HG02973 (cell line): ENCODE results near the gene VAV3.

ENCODE experiments used
- ATAC-seq: cut with Tn5 transposase; IDR thresholded peaks from one replicate; pipeline ENCODE4 v1.9.1; 2021; ENCODE audit warnings: moderate library complexity; ENCODE audit not compliant: unreplicated experiment

The VAV3 gene

DNA sequence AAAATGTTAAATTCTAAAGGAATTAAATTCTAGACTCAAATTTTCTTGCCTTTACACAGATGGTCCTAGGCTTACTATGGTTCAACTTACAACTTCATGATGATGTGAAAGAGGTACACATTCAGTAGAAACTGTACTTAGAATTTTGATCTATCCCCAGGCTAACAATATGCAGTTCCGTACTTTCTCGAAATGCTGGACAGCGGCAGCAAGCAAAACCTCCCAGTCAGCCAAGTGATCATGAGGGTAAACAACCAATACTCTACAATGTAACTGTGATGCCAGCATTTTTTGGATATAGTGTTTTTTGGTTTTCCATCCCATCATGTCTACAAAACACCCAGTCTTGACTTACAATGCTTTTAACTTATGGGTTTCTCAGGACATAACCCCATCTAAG lies 25.7 kb downstream of the VAV3 start:
- no peak for ATAC-seq

DNA sequence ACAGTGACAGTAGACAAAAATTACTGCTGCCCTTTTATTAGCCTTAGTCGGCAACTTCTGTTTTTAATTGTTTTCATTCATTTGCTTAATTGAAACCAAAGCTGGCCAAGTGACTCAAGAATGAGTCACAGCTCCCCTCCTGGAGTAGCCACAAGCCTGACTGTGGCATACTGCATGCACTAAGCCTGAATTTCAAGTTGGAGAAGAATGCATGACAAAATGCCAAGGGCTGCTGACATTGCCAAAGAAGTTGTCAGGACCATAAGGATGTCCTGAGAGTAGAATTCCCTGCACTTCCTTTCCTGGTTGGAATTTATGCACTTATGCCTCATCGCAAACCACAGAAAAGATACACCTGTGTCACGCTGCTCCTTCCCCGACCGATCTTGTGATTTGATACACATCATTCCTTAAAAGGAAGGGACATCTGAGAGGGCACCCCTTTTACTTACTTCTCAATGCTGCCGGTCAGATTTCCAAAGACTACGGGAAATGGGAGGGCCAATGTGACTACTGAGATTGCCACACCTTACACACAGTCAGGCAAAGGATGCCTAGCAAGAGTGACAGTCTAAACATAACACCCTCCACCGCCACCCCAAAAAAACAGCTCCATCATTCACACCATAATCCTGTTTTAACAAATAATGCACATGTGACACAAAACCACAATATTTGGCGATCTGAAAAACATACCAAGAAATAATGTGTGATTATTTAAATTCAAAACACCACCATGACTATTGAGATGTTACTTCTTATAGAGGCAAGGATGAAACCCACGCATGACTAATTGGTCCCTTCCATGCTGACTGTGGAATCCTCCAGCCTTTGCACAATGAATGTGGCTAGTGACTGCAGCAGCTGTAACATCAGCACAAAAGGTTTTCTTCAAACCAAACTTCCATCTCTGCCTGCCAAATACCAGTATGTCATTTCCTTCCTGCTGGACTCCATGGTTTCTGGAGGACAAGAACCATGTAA lies 28.2 kb downstream of the VAV3 start:
- peak; percentile 35 for ATAC-seq

DNA sequence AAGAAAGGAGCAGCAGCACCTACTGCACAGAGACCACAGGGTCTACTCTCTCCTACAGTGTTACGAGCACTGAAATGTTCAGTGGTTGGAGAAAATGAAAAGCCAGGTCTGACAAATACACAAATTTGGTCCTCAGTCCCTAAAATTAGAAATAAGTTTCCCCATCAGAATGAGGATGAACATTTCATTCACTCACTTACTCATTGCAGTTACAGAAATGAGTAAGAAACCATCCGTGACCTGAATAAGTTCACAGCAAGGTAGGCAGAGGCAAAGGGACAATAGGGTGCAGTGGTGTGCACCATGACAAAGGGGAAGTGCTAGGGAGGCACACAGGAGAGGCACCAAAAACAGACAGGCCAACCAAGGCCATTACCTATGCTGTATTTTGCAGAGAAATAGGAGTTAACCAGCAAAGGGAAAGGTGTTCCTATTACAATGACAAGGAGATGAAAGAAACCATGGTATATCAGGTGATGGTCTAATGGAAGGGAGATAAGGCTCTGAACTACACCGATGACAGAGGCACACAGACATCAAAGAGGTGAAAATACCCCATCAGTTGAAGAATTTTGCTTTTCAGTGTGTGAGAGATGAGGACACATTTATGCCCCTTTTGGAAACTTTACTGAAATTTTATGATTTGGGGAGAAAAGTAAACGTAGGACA lies 29.4 kb downstream of the VAV3 start:
- peak; percentile 91 for ATAC-seq

DNA sequence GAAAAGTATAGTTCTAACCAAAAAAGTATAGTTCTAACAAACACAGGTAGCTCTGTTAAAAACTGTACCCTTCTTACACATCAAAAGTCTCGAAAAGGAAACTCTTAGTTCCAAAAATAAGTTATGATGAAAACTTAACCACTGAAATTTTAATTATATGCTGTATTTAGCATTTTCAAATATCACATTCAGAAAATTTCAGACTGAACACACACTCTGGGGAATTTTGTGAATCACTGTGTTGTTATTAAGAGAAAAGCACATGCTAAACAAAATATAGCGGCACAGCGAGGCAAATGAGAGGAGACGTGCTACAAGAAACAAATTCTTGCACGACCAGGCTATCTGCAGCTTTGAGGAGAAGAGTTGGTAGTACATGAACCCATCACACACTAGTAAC lies 30.4 kb downstream of the VAV3 start:
- no peak for ATAC-seq

DNA sequence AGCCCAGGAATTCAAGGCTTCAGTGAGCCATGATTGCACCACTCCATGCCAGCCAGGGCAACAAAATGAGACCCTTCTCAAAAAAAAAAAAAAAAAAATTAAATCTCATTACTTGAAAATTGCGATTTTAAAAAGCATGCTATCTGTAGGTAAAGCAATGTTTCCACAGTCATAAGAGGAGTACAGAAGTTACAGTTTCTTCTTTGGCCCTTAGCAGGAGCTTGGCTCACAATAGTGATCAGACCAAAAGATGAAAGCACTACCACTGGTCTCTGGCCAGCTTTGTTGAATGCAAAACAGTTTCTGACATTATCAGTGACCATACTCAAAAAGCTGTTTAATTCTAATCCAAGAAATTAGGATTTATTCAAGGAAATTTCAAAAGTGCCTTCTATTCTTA lies 31.2 kb downstream of the VAV3 start:
- ATAC-seq: no peak

DNA sequence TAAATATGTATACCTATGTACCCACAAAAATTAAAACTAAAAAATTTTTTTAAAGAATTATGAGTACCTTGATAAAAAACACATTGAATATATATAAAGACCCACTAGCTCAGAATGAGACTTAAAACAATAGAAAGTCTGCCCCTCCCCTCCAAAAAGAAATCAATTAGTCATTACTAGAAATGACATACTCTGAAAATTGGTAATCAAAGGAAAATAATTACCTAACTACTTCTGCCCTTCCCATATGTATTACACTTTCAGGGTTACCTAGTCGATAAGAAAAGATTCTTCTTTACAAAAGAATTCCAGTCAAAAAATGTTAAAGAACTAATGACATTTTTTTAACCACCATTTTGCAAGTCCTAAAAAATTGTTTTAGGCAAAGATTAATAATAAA lies 34.7 kb downstream of the VAV3 start:
- ATAC-seq: no peak

DNA sequence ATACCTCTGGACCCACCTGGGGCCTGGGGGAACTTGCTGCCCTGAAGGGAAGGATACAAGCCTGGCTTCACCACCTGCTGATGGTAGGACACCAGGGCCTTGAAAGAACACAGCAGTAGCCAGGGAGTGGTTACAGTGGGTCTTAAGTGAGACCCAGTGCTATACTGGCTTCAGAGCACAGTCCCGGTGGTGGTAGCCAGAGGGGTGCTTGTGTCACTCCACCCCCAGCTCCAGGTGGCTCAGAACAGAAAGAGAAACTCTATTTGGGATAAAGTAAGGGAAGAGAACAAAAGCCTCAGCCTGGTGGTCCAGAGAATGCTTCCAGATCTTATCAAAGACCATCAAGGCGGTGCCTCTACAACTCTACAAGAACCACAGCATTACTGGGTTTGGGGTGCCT lies 37.2 kb downstream of the VAV3 start:
- no peak for ATAC-seq

DNA sequence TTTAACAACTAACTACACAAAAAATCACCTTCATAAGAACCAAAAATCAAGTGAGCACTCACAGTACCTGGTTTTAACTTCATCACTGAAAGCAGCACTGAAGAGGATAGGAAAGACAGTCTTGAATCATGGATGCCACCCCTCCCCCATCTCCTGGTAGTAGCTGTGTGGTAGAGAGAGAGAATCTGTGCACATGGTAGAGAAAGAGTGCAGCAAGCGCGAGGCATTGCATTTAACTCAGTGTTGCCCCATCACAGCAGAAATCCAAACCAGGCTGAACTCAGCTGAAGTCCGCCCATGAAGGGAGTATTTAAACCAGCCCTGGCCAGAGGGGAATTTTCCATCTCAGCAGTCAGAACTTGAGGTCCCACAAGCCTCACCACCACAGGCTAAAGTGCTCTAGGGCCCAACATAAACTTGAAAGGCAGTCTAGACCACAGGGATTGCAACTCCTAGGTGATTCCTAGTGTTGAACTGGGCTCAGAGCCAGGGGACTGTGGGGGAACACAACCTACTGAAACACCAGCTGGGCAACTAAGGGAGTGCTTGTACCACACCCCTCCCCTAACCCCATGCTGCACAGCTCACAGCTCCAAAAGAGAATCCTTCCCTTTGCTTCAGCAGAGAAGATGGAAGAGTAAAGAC lies 38.4 kb downstream of the VAV3 start:
- ATAC-seq: no peak

DNA sequence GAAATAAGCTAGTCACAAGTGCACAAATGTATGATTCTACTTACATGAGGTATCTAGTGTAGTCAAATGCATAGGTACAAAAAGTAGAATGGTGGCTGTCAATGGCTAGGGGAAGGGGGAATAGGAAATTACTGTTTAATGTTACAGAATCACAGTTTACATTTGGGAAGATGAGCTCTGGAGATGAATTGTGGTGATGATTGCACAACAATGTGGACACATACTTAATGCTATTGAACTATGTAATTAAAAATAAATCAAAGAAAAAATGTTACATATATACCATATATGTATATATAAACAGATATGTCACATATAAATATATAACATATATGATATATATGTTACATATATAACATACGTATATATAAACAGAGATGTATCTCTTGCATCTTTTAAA lies 39.4 kb downstream of the VAV3 start:
- ATAC-seq: no peak

DNA sequence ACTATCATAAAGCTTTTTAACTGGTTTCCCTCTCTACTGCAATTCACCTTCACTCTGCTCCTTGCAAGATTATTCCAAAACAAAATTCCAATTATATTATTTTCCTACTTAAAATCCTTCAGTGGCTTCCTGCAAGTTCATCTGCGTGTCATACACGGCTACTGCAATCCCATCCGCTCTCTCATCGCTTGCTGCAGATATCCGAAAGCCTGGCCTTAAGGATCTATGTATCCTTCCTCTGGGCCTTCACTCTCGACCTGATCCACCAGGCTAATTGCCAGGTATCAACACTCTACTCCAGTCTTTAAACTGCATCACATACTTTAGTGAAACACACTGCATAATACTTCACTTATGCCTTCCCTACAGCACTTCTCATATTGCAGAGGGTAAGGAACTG lies 44.0 kb downstream of the VAV3 start:
- no peak for ATAC-seq

DNA sequence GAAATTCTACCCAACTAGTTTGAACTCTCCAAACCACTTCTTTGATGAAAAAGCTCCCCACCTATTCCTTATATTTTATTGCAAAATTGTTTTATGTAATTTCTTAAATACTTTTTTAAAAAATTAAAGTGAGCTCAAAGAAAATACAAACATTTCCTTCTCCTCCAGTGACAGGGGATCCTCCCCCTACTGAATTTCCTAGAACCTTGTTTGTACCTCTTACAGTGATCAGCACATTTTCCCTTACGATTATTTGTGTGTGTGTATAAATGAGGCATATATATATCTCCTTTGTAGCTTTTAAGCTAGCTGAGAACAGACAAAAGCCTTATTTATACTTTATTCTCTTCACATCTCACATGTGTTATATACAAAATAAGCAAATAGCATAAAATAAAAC lies 44.4 kb downstream of the VAV3 start:
- no peak for ATAC-seq

DNA sequence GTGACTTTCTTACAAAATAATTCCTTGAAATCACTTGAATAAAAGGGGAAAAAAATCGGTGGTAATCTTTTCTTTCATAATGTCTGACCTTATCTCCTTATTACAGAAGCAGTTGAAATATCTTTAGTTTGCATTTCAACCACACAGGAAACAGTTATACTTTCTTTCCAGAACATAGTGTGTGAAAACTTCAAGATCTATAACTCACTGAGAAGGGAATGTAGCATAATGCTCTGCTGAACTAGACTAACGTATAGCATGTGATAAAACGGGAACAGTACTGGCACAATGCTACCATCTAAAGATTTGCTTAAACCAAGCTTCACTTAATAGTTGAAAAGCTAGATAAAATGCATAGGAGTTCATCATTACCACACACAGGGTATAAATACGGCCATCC lies 45.0 kb downstream of the VAV3 start:
- no peak for ATAC-seq

DNA sequence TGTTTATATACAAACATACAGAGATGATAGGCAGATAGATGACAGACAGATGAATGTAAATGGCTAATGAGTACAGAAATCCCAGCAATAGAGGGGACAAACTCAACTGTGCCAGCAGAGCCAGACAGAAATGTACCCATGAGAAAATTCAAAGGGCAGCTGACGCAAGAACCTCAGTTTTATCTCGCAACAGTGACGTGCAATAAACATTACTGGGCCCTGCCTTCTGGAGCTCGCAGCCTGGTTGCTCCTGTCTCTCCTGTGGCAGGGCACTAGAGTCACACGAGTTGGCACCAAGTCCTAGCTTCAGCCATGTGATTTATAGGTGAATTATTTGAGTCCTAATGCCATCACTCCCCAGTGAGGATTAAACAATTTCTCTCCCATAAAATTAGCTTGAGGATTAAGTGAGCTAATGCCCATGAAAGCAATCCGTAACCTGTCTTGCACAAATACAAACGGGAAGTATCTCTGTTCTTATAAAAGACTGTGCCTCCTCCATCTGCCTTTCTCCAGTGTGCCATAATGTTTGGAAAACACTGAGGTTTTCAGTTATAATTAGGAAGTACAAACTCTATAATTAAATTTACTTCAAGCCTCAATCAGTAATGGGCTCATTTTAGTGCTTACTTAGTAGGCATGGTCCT lies 50.7 kb downstream of the VAV3 start:
- no peak for ATAC-seq

DNA sequence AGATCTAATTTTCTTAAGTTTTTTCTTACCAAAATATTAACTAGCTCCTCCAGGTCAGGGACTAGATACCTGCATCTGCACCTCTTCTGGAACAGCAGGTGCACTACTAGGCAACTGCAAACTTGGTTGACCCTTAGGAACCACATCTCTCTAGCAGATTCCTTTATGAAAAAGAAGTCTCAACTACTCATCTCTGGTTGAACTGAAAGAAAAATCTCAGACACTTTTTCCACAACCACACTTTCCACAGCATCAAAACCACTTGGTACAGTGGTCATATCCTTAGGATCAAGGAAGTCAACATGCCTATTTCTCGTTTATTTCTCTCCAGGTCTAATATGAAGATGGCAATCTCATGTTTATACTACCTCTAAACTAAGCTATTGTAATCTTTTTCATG lies 52.3 kb downstream of the VAV3 start:
- ATAC-seq: no peak

DNA sequence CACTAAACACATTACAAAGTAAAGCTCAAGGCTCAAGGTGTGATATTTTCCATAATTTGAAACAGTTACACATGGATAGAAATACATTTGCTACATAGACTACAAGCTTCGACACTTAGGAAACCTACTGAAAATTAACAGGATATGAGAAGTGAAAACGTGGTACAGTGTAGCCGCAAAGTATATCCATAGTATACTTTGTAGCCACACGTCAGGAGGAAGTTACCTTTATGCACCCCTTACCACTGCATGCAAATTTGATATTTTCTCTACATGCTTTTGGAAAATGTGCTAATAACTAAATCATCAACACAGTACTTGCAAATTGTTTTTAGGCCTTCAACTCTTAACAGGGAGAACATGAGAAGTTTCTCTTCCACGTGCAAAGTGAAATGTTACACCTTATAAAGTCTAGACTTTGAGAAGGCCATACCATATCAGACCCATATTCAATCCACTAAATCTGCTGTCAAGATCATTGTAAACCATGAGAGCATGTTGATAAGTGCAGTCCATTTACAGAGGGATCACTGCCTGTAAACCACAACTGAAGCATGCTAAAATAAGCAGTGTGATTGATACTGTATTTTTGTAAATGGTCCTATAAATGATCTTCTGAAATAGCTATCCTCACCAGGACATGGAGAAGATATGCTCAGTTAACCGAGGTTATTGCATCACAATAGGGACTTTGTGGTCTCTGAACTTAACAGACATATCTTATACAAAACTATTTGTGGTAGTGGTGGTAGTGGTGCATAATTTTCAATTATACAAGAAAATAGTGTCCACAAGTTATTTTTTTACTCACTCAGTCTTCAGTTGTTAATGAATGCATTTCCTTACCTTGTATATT lies 64.7 kb downstream of the VAV3 start:
- ATAC-seq: no peak

DNA sequence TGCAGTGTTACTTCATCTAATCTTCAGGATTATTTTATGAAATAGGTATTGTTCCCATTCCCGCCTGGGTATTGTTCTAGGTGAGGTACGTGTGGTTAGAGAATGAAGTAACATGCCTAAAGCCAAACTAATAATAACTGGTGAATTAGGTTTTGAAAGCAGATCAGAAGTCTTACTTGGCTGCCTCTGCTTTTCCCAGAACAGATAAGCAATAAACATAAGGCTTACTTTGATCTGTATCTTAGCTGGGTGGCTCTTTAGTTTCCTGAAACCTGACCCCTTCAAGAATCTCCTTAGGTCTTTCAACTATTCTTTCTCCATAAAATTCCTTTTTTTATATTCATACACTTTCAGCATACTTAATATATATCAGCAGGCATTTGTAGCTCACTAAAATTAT lies 65.3 kb downstream of the VAV3 start:
- ATAC-seq: no peak

DNA sequence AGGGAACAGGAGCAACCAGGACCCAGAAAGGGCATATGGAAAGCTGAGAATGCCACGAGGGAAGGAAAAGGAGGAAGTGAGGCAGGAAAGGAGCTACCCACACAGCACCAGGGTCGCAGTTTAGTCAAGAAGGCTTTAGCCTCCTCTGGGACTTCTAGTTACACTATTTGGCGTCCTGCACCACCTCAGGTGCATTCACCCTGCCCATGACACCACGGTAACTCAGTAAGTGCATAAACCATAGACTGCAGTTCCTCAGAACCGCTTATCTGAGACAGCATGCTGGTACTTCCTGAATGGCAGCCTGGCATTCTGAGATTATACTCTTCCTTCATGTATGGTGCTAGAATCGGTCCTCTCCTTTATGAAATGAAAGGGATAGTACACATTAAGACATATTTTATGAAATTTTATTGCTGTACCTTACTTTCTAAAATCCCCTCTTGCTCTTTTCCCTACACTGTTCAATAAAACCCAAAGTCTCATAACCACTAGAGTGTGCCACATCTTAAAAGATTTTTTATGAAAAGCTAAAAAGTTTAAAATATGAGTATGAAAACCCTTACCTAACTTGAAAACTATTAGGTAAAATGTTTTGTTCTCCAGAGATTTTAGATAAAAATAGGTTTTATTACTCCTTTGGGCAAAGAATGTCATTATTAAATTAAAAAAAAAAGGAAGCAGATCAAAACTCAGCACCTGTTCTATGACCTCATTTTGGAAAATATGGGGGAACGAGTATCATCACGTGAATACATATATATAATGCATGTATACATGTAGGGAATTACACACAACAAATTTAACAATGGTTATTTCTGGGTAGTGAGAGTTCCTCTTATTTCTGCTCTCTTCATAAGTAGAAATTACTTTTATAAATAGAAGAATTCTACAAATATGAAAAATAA lies 67.3 kb downstream of the VAV3 start:
- ATAC-seq: no peak

DNA sequence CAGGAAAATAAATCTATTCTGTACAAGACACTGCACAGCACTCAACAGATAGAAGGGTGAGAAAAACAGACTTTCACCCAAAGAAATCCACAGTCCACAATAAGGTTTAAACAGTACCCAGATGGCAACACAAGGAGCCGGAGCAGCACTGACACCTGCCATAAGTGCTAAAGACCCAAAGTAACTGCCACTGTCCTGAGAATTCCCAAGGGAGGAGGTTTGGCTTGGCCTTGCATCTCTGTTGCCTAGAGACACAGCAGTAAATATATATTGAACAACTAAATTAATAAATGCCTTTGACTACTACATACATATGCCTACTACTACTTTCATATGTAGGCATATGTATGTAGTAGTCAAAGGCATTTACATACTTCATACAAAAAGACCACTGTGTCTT lies 68.0 kb downstream of the VAV3 start:
- no peak for ATAC-seq

DNA sequence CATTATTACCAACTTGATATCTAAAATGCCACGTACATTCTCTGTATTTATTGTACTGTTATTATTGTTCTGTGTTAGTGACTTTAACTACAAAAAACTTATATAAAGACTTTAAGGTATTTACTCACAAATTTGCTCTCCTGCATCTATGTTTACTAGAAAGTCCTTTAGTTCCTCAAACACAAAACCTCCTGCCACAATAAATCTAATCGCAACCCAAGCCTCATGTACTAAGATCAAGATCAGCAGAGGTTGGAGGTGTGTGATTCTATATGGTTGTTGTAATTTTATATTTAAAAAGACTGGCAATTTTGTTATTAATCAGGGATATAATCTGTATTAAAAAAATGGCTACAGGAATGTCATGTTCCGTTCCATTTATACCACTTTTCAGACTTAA lies 68.6 kb downstream of the VAV3 start:
- ATAC-seq: no peak
